GM12878 (cell line): Measurements from ENCODE around the gene ADD2. TPM values are rescaled to one million over a fixed set of nuclear protein-coding genes. Genes with fewer than 3 reads are reported as not detected.

Experiments
- ATAC-seq: fragments of 200-7000 bp; cut with Tn5 transposase; 3 replicates; pipeline ENCODE4 v1.9.1; 2020; ENCODE audit warnings: mild to moderate bottlenecking, moderate library complexity
- BruUV-seq: library from RNA; stranded (reverse); fragments of 400-500 nt; replicated peaks from 2 replicates; lab custom pipeline; 2021; lab: Mats Ljungman, UMichigan
- CTCF ChIA-PET: fragments of 300-600 bp; sonication (Branson Sonifier 250); formaldehyde crosslinking; extraction: SDS; loops from one replicate; lab custom pipeline; 2021; ENCODE audit warnings: inconsistent platforms; lab: Yijun Ruan, JAX
- POLR2A ChIA-PET: fragments of 350-600 bp; formaldehyde crosslinking; extraction: SDS; loops from one replicate; lab custom pipeline; 2021; ENCODE audit warnings: inconsistent platforms; lab: Charles Lee
- RAD21 ChIA-PET: fragments of 300-600 bp; sonication (Branson Sonifier 250); formaldehyde crosslinking; loops from one replicate; lab custom pipeline; 2023; ENCODE audit warnings: antibody characterized with exemption; ENCODE audit not compliant: unreplicated experiment; lab: Charles Lee
- SMC1A ChIA-PET: fragments of 300-600 bp; sonication (Branson Sonifier 250); formaldehyde crosslinking; loops from one replicate; lab custom pipeline; 2023; ENCODE audit not compliant: unreplicated experiment, uncharacterized antibody; lab: Charles Lee
- DNase-seq: peaks from one replicate; pipeline ENCODE4 v3.0.0-alpha.2; 2011; ENCODE audit warnings: low read depth, low spot score
- FAIRE-seq: peaks from 3 replicates; lab custom pipeline; 2011; peaks lifted over from hg19 to GRCh38; lab: Jason Lieb, UNC
- H2AFZ ChIP-seq: 2 replicates; pipeline ENCODE4 v1.6.0; 2011; ENCODE audit warnings: low read depth, low read length, control low read depth; ENCODE audit not compliant: control insufficient read depth
- H3K27ac ChIP-seq: 2 replicates; pipeline ENCODE4 v1.5.1; 2011; ENCODE audit warnings: control low read depth; ENCODE audit not compliant: control insufficient read depth, insufficient read depth
- H3K27me3 ChIP-seq, 2 experiments: replicated peaks in 1 of 2; 2 replicates each; pipeline versions ENCODE4 v1.6.0 to v1.6.1; 2011; ENCODE audit warnings: low read length in 1 of 2; ENCODE audit not compliant: control insufficient read depth in 2 of 2, insufficient read depth in 2 of 2
- H3K36me3 ChIP-seq, 2 experiments: 2 replicates each; pipeline ENCODE4 v1.5.1; 2011; ENCODE audit warnings: low read length in 1 of 2; ENCODE audit not compliant: control insufficient read depth in 2 of 2, insufficient read depth in 2 of 2
- H3K4me1 ChIP-seq: 2 replicates; pipeline ENCODE4 v1.6.1; 2011; ENCODE audit warnings: mild to moderate bottlenecking, low read length, moderate library complexity, mixed read lengths; ENCODE audit not compliant: control insufficient read depth, insufficient read depth
- H3K4me2 ChIP-seq: 2 replicates; pipeline ENCODE4 v1.6.0; 2011; ENCODE audit warnings: control low read depth; ENCODE audit not compliant: control insufficient read depth, insufficient read depth
- H3K4me3 ChIP-seq: fragments of 200-600 bp; sonication (generic); 2 replicates; pipeline ENCODE4 v1.5.1; 2016
- H3K79me2 ChIP-seq: 2 replicates; pipeline ENCODE4 v1.6.0; 2011; ENCODE audit warnings: low read length; ENCODE audit not compliant: control insufficient read depth, insufficient read depth
- H3K9ac ChIP-seq: 2 replicates; pipeline ENCODE4 v1.8.0; 2011; ENCODE audit warnings: low read length, control low read depth, mixed read lengths; ENCODE audit not compliant: control insufficient read depth, insufficient read depth
- H3K9me3 ChIP-seq: replicated peaks from 3 replicates; pipeline ENCODE4 v1.5.1; 2011; ENCODE audit warnings: mild to moderate bottlenecking, low read length; ENCODE audit not compliant: control insufficient read depth, insufficient read depth
- H4K20me1 ChIP-seq: 2 replicates; pipeline ENCODE4 v1.6.0; 2011; ENCODE audit not compliant: control insufficient read depth, insufficient read depth
- ATF7 ChIP-seq: fragments of 450-650 bp; IDR thresholded peaks from 2 replicates; pipeline ENCODE4 v1.6.1; 2016; ENCODE audit warnings: low read depth, mild to moderate bottlenecking
- CHD4 ChIP-seq: fragments of 200-600 bp; sonication (generic); IDR thresholded peaks from 2 replicates; pipeline ENCODE4 v1.6.1; 2016; ENCODE audit warnings: mild to moderate bottlenecking
- EGR1 ChIP-seq, 2 experiments: IDR thresholded peaks; 1 replicate in 1 of 2; 2 replicates in 1 of 2; pipeline ENCODE4 v1.6.1; 2011 to 2012; ENCODE audit warnings: low read depth in 2 of 2, low read length in 2 of 2, borderline replicate concordance in 1 of 2, mild to moderate bottlenecking in 1 of 2, moderate library complexity in 1 of 2
- MTA2 ChIP-seq: fragments of 450-650 bp; IDR thresholded peaks from 2 replicates; pipeline ENCODE4 v1.6.1; 2016; ENCODE audit warnings: low read depth, mild to moderate bottlenecking, moderate library complexity
- MTA3 ChIP-seq: IDR thresholded peaks from 2 replicates; pipeline ENCODE4 v1.6.1; 2012; ENCODE audit warnings: low read length, inconsistent platforms, borderline replicate concordance
- NFYA ChIP-seq: IDR thresholded peaks from 2 replicates; pipeline ENCODE4 v1.6.1; 2011; ENCODE audit warnings: low read depth, mild to moderate bottlenecking, low read length, improper control_type of control experiment, borderline replicate concordance
- PML ChIP-seq: IDR thresholded peaks from 2 replicates; pipeline ENCODE4 v1.6.1; 2012; ENCODE audit warnings: low read length, inconsistent platforms
- RAD21 ChIP-seq: IDR thresholded peaks from 2 replicates; pipeline ENCODE4 v1.6.1; 2011; ENCODE audit warnings: mild to moderate bottlenecking, low read depth, low read length, moderate library complexity; ENCODE audit not compliant: insufficient read depth
- RELA ChIP-seq: fragments of 450-650 bp; IDR thresholded peaks from 2 replicates; pipeline ENCODE4 v1.8.0; 2014; ENCODE audit warnings: borderline replicate concordance; ENCODE audit not compliant: partially characterized antibody
- SIX5 ChIP-seq: IDR thresholded peaks from 2 replicates; pipeline ENCODE4 v1.6.1; 2011; ENCODE audit warnings: mild to moderate bottlenecking, low read depth, low read length, moderate library complexity; ENCODE audit not compliant: severe bottlenecking
- ZBTB33 ChIP-seq: fragments of 450-650 bp; IDR thresholded peaks from 2 replicates; pipeline ENCODE4 v1.6.1; 2017; ENCODE audit warnings: mild to moderate bottlenecking
- ZNF217 ChIP-seq: fragments of 450-650 bp; IDR thresholded peaks from 2 replicates; pipeline ENCODE4 v1.6.1; 2017; ENCODE audit warnings: antibody characterized with exemption, mild to moderate bottlenecking
- ZNF274 ChIP-seq: IDR thresholded peaks from one replicate; pipeline ENCODE4 v1.8.0; 2011; ENCODE audit not compliant: insufficient read length, insufficient read depth
- WGBS: methylation state at CpG from one replicate; pipeline ENCODE4 v1.1.6; 2016; ENCODE audit warnings: low lambda C conversion rate; ENCODE audit not compliant: insufficient replicate concordance, insufficient coverage; ENCODE audit errors: missing lambda C conversion rate; 5-methylcytosine and 5-hydroxymethylcytosine counted together
- in situ Hi-C: fragments of 300-500 bp; cut with MboI; formaldehyde crosslinking; loops from 9 replicates; pipeline ENCODE4 v1.14.3; 2018; ENCODE audit warnings: mixed read lengths
- intact Hi-C: fragments of 100-400 bp; cut with micrococcal nuclease; formaldehyde crosslinking; loops from one replicate; pipeline ENCODE4 v1.14.2; 2022; ENCODE audit not compliant: unreplicated experiment
- polyA plus RNA-seq, 11 experiments: library from polyadenylated mRNA; depleted of rRNA in 4 of 11; unstranded in 6 of 11; stranded (reverse) in 5 of 11; fragments of >200 nt; fragmentation: Nextera tagmentation in 4 of 11; fragmentation: Illumina TruSeq in 1 of 11; extraction: Ambion mirVana in 4 of 11; extraction: Trizol in 1 of 11; gene quantifications; 1 replicate in 1 of 11; 2 replicates in 10 of 11; pipeline versions ENCODE4 v1.2.1 to v1.2.3, GENCODE V29; 2011 to 2016; ENCODE audit warnings: inconsistent platforms in 2 of 11, missing spikeins in 2 of 11, low read depth in 1 of 11
- total RNA-seq, 4 experiments: library from RNA; depleted of rRNA in 3 of 4; stranded (reverse); fragments of >200 nt in 3 of 4; fragmentation: Illumina TruSeq in 1 of 4; extraction: Trizol in 1 of 4; gene quantifications; 2 replicates each; pipeline versions ENCODE4 v1.2.1 to v1.2.3, GENCODE V29; 2013 to 2021
- TF ChIP-seq, protein P1 (sequence below): IDR thresholded peaks from 2 replicates; pipeline ENCODE4 v1.6.1; 2012; ENCODE audit warnings: low read depth, low read length, improper control_type of control experiment
- TF ChIP-seq, protein P2 (sequence below): fragments of 450-650 bp; IDR thresholded peaks from 2 replicates; pipeline ENCODE4 v1.6.1; 2017; ENCODE audit warnings: mild to moderate bottlenecking, moderate library complexity

The ADD2 gene
- total and polyA plus RNA-seq, 10 of the 15 experiments (the other 5 are each of a cell fraction or from before 2014, with no cell fraction given), result 0.05 to 0.13 (median 0.08) TPM; not detected in 7

- Histone ChIP-seq H2AFZ (no peak overlapping the region), H3K4me1 (no peaks in the 10 kb centered on the region), H3K79me2 (no peaks in the 10 kb centered on the region), H3K4me3 (no peak overlapping the region), H3K9ac (no peak overlapping the region), H3K27me3 (no peaks in the 10 kb centered on the region; a peak in 2 of 4 replicates), H3K27ac (no peak overlapping the region), H4K20me1 (no peaks in the 10 kb centered on the region), H3K4me2 (no peak overlapping the region), H3K9me3 (no peaks in the 10 kb centered on the region), H3K36me3 (no peaks in the 10 kb centered on the region)
- in situ Hi-C loops (no loop called here), intact Hi-C loops (no loop called here)
- SMC1A ChIA-PET, result no interaction called here
- RAD21 ChIA-PET, result no interaction called here
- POLR2A ChIA-PET, result no interaction called here
- FAIRE-seq, result no peak
- CTCF ChIA-PET, result no interaction called here
- 33% methylated on average over 5 of the region's 5 CpGs for WGBS
- ATAC-seq, result no peak
- no peak for DNase-seq
- no TSS peak for BruUV-seq
- TF ChIP-seq RELA (no peak), PML (no peak), RAD21 (no peak), MTA2 (no peak), MTA3 (no peak), NFYA (no peak), ZBTB33 (no peak), EGR1 (IDR thresholded peaks at IDR 0.05; ENCODE audit: borderline replicate concordance in 1 of 2, low read depth in 2 of 2, low read length in 2 of 2) (no peak), ATF7 (no peak), SIX5 (no peak), ZNF274 (no peak), CHD4 (no peak), ZNF217 (no peak)
- TF ChIP-seq, protein P1, sequence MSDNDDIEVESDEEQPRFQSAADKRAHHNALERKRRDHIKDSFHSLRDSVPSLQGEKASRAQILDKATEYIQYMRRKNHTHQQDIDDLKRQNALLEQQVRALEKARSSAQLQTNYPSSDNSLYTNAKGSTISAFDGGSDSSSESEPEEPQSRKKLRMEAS, result no peak
- TF ChIP-seq, protein P2, sequence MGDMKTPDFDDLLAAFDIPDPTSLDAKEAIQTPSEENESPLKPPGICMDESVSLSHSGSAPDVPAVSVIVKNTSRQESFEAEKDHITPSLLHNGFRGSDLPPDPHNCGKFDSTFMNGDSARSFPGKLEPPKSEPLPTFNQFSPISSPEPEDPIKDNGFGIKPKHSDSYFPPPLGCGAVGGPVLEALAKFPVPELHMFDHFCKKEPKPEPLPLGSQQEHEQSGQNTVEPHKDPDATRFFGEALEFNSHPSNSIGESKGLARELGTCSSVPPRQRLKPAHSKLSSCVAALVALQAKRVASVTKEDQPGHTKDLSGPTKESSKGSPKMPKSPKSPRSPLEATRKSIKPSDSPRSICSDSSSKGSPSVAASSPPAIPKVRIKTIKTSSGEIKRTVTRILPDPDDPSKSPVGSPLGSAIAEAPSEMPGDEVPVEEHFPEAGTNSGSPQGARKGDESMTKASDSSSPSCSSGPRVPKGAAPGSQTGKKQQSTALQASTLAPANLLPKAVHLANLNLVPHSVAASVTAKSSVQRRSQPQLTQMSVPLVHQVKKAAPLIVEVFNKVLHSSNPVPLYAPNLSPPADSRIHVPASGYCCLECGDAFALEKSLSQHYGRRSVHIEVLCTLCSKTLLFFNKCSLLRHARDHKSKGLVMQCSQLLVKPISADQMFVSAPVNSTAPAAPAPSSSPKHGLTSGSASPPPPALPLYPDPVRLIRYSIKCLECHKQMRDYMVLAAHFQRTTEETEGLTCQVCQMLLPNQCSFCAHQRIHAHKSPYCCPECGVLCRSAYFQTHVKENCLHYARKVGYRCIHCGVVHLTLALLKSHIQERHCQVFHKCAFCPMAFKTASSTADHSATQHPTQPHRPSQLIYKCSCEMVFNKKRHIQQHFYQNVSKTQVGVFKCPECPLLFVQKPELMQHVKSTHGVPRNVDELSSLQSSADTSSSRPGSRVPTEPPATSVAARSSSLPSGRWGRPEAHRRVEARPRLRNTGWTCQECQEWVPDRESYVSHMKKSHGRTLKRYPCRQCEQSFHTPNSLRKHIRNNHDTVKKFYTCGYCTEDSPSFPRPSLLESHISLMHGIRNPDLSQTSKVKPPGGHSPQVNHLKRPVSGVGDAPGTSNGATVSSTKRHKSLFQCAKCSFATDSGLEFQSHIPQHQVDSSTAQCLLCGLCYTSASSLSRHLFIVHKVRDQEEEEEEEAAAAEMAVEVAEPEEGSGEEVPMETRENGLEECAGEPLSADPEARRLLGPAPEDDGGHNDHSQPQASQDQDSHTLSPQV, result no peak
These were observed 44.6 kb downstream of the ADD2 start for GRCh38 chr2:70723286-70723885.
